Measurements from ENCODE around the gene INPP4B. TPM values are rescaled to one million over a fixed set of nuclear protein-coding genes. Genes with fewer than 3 reads are reported as not detected.

Gene INPP4B
- total RNA-seq, 1 experiment from 2014 or later: 14.3 TPM

- no TSS peak for BruUV-seq (replicated peaks)
- no peaks in the 10 kb centered on the region for H3K27me3 ChIP-seq (ENCODE audit: insufficient read depth, low read length)
- intact Hi-C loops (cut with micrococcal nuclease): no loop called here
- ATAC-seq (no peak), DNase-seq (ENCODE audit: low read depth, low spot score) (no peak)
- no peaks in the 10 kb centered on the region for H3K4me1 ChIP-seq (ENCODE audit: control insufficient read depth in 1 of 2, insufficient read depth in 2 of 2, low read length in 2 of 2)
- no peaks in the 10 kb centered on the region for H4K20me1 ChIP-seq (ENCODE audit: insufficient read depth)
- no peaks in the 10 kb centered on the region for H3K9me3 ChIP-seq (ENCODE audit: control insufficient read depth in 1 of 2, insufficient read depth in 1 of 2, low read depth in 1 of 2, low read length in 2 of 2)
- no peak overlapping the region for H3K4me3 ChIP-seq (replicated peaks in 1 of 2; ENCODE audit: low read depth in 1 of 2, low read length in 2 of 2)
- POLR2A ChIA-PET: no interaction called here
- H3K27ac ChIP-seq (ENCODE audit: low read depth, low read length): no peak overlapping the region
- H3K79me2 ChIP-seq (ENCODE audit: insufficient read depth, low read length): no peaks in the 10 kb centered on the region
- no peaks in the 10 kb centered on the region for H3K36me3 ChIP-seq (ENCODE audit: control insufficient read depth in 1 of 2, insufficient read depth in 2 of 2, low read length in 2 of 2)
- no peaks in the 10 kb centered on the region for H3K9me2 ChIP-seq (ENCODE audit: insufficient read depth)
- CTCF ChIA-PET: no interaction called here
- H3K9ac ChIP-seq (ENCODE audit: low read length): no peak overlapping the region
- TF ChIP-seq RAD21 (IDR thresholded peaks at IDR 0.05; ENCODE audit: low read depth) (no peak), CEBPB (IDR thresholded peaks at IDR 0.05; ENCODE audit: low read depth) (no peak), CTCF (IDR thresholded peaks at IDR 0.05 in 2 of 3, conservative IDR thresholded peaks at IDR 0.05 in 1 of 3; ENCODE audit: borderline replicate concordance in 1 of 3, insufficient read depth in 1 of 3, low read depth in 2 of 3, low read length in 2 of 3) (no peak), ZFX (IDR thresholded peaks at IDR 0.05) (no peak), ZNF274 (IDR thresholded peaks at IDR 0.05; ENCODE audit: low read depth, low read length) (no peak), ATF3 (IDR thresholded peaks at IDR 0.05) (no peak), FOSL1 (IDR thresholded peaks at IDR 0.05; ENCODE audit: low read depth) (no peak), REST (IDR thresholded peaks at IDR 0.05; ENCODE audit: low read depth) (no peak), POLR2AphosphoS5 (IDR thresholded peaks at IDR 0.05; ENCODE audit: low read depth, low read length) (no peak), JUND (IDR thresholded peaks at IDR 0.05) (no peak), ZBTB33 (IDR thresholded peaks at IDR 0.05; ENCODE audit: extremely low read depth, insufficient replicate concordance, low read length) (no peak), EZH2phosphoT487 (IDR thresholded peaks at IDR 0.05; ENCODE audit: borderline replicate concordance) (no peak), MAX (IDR thresholded peaks at IDR 0.05) (no peak), TCF7L2 (IDR thresholded peaks at IDR 0.05; ENCODE audit: borderline replicate concordance, extremely low read depth, insufficient read depth, insufficient read length) (no peak), SP1 (IDR thresholded peaks at IDR 0.05; ENCODE audit: low read depth) (no peak), EZH2 (IDR thresholded peaks at IDR 0.05) (no peak), SIN3A (IDR thresholded peaks at IDR 0.05; ENCODE audit: low read depth) (no peak), POLR2A (IDR thresholded peaks at IDR 0.05; ENCODE audit: borderline replicate concordance, extremely low read depth, insufficient read depth, insufficient read length) (no peak)
- RAD21 ChIA-PET (ENCODE audit: low non-redundant PET in 1 of 2, low total read pairs in 2 of 2, uncharacterized antibody in 2 of 2, unreplicated experiment in 2 of 2): no interaction called here
- H3K4me2 ChIP-seq (ENCODE audit: low read length): no peak overlapping the region
- H2AFZ ChIP-seq (ENCODE audit: low read depth, low read length, poor library complexity, severe bottlenecking): no peak overlapping the region
Measured at GRCh38 chr4:142574306-142574705, 271.8 kb downstream of the INPP4B start.
